ENCODE results near the gene CMTM2.
"Not testable (repeated sequence)": the region's sequence is repeated elsewhere in the genome, so short reads cannot be mapped to it uniquely, and the experiment has no call there.

Gene CMTM2

DNA sequence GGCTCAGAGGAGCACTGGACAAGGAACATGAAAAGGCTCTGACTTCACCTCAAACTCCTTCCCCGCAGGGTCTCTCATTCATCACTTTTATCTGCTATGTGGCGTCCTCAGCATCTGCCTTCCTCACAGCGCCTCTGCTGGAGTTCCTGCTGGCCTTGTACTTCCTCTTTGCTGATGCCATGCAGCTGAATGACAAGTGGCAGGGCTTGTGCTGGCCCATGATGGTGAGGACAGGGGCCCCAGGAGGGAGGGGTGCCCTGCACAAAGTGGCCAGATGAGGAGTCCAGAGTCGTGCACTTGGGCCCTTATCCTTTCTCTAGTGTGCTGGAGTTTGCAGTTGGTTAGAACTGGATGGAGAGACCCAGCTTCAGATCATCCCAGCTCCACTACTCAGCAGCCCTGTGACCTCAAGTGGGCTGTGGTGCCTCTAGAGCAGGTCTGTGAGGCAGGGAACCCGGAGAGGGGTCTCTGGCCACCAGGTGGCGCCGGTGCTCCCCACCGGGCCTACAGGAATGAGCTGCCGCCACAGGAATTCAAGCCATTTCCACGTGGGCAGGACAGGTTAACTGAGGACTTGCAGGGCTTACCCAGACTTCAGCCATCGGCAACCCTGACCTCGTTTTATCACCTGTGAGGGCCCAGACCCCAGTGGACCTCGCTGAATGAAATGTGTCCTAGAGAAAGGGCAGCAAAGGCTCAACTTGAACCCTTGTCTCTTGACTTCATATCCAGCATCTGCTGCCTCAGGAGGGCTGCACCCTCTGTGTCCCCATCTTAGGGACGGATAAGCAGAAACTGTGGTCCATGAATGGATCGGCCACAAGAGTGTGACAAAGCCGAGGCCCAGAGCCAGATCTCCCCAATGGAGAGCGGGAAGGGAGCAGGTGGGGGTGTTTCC lies 29.2 kb downstream of the CMTM2 start:
- DNase-seq (ENCODE audit: low spot score): peak; percentile 87

DNA sequence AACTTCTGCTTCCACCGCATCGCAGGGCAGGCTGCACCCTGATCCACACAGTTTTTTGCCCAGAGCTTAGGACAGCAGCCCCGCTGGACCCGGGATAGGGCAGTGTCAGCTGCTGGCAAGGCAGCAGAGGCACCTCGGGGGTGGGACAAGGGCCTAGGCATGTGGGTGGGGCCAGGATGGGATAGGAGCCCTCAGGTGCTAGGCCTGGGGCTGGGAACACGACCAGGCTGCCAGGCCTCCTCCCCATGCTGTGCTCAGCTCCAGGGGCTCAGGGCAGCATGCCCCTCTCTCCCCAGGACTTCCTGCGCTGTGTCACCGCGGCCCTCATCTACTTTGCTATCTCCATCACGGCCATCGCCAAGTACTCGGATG lies 29.9 kb downstream of the CMTM2 start:
- no peak for DNase-seq (ENCODE audit: low spot score)

DNA sequence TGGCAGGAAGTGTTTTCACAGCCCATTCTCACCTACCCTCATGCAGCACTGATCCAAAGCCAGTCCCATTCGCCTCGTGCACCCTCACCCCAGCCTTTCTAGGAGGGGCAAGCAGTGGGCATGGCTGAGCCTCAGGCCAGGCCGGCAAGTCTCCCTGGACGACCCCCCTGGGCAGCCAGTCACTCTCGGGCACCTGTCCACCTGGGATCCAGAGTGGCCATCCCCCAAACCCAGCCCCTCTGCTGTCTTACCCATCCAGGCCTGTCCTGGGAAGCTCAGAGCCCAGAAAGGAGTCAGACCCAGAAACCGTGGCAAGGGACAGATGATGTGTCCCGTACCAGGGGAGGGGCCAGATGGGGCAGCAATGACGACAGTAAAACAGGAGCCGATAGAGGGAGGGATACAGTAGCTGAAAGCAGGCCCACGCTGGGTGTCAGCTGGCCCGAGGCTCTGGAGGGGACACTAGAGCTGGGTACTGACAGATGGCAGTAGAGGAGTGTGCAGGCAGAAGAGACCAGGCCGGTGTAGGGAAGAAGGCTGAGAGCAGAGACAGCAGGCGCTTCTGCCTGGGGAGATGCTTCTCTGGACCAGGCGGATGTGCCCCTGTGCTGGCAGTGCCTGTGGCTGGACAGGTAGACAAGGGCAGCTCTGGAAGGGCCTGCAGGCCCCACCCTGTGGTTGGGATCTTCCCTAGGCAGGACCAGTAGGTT lies 31.0 kb downstream of the CMTM2 start:
- DNase-seq (ENCODE audit: low spot score): no peak

DNA sequence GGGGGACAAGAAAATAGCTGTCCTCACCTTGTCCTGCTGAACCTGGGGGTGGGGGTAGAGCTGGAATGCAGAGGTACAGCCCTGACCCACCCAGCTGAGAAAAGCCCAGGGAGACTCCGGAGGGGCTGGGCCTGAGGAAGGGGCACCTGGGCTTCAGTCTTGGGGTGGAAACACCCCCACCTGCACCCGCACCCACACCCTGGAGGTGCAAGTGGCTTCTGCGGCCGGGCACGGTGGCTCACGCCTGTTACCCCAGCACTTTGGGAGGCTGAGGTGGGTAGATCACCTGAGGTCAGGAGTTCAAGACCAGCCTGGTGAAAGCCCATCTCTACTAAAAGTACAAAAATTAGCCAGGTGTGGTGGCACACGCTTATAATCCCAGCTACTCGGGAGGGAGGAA lies 32.6 kb downstream of the CMTM2 start:
- not testable (repeated sequence) for DNase-seq (ENCODE audit: low spot score)

DNA sequence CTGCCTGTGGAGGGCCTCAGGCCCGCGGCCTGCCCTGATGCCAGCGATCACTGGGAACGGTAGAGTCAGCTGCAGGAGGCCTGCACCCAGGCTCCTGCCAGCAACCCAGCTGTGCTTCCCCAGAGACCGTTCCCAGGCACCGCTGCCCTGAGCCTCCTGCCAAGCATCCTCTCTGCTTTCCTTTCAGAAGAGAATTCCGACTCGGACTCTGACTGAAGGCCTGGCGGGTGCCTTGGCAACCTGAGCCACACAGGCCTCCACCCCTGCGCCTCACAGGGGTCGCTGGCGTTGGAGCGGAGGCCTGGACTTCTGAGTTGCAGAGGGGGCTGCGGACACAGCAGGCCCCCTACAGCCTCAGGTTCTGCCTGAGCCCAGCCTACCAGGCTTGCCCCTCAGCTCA lies 33.2 kb downstream of the CMTM2 start:
- no peak for DNase-seq (ENCODE audit: low spot score)

DNA sequence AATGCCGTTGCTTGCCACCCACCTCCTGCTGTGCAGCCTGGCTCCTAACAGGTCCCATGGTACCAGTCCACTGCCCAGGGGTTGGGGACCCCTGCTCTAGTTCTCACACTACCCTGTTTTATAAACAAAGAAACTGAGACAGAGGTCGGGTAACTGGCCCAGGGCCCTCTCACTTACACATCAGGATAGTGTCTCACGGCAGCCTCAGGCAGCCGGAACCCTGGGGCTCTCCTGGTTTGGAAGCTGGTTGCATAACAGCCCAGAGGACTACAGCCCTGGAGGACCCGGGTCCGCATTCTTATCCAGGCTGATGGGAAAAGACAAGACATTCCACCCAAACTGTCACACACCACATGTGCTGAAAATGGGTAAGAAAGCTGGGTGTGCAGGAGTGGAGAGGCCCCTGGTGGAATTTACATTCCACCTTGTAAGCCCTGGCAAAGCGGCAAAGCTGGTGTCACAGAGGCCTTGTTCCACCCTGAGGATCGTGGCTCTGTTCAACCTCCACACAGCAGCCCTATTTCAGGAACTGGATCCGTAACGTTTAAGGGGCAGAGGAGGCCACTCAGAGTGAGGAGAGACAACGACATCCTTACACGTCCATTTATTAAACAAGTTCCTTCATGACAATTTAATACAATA lies 35.0 kb downstream of the CMTM2 start:
- no peak for DNase-seq (ENCODE audit: low spot score)

DNA sequence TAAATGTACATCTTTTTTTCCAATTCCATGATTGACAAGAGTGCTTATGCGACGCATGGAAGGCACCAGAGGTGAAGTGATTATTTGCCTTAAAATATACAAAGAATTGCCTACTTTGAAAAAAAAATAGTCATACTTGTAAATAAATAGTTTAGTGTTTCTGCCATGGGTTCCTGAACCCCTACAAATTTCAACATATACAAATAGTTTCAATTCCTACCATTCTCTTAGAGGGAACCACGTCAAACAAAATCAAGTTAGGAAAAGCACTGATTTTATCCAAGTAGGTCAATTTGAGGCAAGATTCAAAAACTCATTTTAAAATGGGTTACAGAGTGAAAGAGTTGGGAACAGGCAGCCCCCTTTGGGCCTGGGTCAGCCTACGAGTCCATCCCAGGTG lies 36.9 kb downstream of the CMTM2 start:
- no peak for DNase-seq (ENCODE audit: low spot score)

DNA sequence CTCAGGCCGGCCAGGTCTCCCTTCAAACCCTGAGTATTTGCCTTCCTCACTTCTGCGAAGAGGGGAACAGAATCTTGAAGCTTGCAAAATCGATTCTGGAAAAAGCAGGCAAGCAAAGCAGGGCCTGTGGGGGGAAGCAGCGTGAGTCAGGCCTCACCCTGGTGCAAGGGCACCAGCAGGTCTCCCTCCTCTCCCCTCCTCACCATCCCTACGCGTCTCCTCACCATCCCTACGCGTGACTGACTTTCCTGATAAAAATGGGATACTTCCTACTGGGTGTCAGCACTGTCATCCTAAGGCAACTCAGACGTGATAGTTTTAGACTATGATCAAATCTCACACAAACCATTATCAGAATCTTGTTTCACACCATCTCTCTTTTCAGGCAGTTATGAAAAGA lies 37.3 kb downstream of the CMTM2 start:
- DNase-seq (ENCODE audit: low spot score): no peak

DNA sequence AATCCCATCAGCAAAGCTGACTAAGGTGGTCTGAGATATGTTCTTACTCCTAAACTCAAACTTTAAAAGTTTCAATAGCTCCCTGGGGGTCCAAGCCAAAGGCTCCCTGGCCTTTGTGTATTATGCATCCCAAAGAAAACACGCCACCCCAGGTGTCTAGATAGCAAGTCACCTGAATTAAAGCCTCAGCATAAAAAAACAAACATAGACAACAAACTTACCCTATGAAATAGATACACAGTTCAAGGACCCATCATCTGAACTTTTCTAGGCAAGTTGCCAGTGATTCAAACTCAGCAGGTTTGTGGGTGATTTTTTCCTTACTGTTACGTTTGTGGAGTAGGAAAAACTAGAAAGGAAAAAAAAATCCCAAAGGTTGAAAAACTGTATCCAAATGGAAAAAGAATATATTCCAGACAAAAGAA lies 37.8 kb downstream of the CMTM2 start:
- no peak for DNase-seq (ENCODE audit: low spot score)

DNA sequence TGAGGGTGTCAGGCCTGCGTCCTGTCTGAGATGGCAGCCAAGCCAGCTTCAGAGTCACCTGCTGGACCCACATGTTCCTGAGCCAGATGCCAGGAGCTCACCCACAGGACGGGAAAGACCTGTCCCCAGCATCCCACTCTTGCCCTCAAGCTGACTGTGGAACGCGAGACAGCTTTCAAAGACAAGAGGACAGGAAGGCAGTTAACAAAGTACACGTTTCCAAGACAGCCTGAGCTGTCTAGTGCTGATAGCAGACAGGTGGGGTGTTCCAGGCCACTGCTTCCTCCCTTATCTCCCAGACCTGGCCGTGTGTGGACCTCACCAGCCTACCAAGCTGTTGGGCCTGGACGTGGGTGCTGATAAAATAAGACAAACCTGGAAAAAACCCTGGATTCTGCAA lies 38.5 kb downstream of the CMTM2 start:
- DNase-seq (ENCODE audit: low spot score): no peak

DNA sequence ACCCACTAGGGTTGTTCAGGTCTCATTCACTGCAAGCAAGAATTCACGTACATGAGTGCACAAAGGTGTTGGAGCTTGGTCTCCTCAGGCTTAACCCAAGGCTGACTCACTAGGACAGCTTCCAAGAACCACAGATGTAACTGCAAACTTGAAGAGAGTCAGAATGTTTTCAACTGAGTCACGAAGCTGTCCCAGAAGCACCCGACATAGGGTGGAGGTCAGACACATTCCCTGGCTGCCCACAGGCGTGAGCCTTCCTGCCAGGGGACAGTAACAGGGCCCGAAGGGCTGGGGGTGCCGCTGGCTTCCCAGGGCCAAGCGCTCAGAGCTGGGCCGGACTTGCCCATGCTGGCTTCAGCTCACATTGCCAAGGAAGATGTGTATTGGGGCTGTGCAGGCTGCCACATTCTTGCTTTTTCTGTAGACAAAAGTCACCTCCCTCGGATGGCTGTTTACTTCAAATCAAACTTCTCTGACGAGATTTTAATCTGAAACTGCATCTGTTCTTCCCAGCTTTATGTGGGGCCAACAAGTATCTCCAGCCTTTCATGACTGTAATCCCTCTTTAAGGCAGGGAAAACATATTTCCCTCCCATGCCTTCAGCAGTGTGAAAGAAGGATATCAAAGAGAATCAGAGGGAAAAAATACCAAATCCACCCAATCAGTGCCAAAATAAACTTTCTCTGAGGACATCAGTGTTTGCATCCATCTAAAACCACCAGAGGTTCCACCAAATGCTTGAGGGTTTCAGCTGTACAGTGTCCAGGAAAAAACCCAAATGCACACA lies 39.5 kb downstream of the CMTM2 start:
- DNase-seq (ENCODE audit: low spot score): peak; percentile 54

DNA sequence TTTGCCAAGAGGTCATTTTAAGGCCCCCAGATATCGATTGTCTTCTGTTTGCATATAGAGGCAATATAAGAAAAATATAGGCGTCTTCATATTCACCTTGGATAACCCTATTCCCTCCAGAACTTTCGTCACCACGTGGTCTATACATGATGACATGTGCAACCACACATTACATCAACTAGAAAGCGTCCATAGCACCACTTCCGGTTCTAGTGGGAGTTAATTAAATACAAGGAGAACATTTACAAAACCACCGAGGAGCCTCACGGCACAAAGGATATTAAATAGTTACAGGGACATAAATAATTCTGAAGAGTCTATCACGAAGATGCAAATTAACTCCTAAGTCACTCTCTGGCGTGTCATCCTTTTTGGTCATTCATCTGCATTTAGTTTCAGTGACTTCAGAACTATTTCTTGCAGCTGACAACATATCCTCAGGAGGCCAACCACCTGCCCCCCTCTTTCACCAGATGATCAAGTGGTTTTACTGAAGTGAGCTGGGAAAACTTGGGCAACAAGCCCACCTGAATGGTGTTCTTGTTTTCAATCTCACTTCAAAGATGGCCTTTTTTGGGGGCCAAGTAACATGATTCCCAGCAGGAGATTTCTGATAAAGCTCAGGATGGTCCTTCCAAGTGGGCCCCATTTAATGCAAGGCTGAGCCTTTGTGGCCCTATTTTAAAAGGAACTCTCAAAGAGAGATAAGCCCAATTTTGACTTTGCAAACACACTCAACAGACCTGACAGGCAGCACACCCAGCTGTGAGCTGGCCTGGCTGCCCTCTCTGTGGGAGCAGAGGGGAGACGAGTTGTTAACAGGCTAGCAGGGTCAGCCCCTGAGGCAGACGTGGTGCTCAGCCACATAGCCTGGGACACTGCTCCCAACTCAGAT lies 40.5 kb downstream of the CMTM2 start:
- no peak for DNase-seq (ENCODE audit: low spot score)

DNA sequence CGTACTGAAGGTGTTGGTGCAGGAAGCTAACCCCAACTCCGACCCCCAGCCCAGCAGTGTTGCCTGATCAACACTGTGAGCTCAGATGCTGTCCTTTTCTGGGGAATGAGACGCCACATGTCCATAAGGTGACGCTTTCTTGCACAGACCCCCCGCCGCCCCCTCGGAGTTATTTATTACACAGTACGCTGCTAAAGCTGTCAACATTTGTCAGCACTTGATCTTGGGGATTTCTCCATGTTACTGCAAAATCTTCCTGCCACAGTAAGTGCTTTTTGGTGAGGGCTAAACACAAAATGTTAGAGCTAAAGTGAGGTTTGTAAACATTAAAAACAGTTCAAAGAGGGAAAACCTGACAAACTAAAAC lies 41.1 kb downstream of the CMTM2 start:
- no peak for DNase-seq (ENCODE audit: low spot score)

DNA sequence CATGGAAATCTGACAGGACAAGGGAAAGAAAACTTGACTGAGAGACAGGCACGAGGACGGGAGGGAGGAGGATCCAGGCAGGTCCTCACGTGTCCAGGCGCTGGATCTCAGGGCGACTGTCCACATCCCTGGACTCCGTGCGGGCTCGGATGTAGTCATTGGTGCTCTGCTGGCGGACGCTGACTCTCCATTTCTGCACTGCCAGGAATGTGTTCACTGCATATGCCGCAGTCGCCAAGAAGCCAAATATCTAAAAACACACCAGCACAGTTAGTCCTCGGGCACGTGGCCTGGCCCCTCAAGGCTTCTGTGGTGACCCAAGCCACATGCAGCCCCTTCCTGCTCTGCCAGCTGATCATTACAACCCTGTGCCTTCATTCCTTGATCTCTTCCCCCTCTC lies 42.7 kb downstream of the CMTM2 start:
- DNase-seq (ENCODE audit: low spot score): no peak

DNA sequence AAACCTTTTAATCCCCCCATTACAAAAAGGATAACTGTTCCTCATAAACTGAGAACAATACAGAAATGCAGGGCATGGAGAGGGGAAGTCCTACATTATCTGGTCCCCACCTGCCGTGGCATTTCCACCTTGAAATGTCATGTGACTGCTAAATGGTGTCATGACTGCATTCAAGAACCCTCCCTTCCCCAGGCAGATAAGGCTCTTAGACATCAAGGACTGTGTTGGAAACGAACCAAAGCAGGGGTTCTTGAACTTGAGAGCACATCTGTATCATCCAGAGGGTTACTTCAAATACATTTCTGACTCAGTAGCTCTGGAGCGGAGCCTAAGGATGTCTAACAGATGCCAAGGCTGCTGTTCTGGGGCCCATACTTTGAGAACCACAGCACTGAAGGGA lies 43.6 kb downstream of the CMTM2 start:
- DNase-seq (ENCODE audit: low spot score): no peak

DNA sequence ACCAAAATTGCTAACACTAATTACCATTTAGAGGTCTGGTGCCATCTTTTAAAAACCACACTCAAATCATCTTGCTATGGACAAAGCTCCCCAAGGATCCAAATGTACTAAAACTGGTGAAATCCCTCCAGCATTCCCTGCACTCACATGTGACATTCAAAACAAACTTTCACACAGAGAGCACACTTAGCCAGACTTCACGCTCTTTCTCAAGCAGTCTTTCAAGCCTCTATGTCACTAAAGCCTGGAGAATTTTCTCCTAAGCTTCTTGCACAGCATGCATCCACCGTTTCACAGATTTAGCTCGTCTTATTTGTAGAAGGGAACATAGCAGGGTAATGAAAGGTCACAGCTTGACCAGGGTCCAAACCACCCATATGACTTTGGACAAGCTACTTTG lies 44.5 kb downstream of the CMTM2 start:
- DNase-seq (ENCODE audit: low spot score): no peak

DNA sequence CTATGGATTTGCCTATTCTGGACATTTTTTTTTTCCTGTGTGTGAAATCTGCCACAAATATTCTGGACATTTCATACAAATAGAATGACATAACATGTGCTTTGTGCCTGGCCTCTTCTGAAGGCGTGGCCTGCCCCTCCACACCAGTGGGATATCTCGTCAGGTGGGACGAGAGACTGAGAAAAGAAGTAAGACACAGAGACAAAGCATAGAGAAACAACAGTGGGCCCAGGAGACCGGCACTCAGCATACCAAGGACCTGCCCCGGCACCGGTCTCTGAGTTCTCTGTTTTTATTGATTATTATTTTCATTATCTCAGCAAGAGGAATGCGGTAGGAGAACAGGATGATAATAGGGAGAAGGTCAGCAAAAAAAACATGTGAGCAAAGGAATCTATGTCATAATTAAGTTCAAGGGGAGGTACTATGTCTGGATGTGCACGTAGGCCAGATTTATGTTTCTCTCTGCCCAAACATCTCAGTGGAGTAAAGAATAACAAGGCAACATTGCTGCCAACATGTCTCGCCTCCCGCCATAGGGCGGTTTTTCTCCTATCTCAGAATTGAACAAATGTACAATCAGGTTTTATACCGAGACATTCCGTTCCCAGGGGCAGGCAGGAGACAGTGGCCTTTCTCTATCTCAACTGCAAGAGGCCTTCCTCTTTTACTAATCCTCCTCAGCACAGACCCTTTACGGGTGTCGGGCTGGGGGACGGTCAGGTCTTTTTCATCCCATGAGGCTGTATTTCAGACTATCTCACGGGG lies 48.5 kb downstream of the CMTM2 start:
- not testable (repeated sequence) for DNase-seq (ENCODE audit: low spot score)

DNA sequence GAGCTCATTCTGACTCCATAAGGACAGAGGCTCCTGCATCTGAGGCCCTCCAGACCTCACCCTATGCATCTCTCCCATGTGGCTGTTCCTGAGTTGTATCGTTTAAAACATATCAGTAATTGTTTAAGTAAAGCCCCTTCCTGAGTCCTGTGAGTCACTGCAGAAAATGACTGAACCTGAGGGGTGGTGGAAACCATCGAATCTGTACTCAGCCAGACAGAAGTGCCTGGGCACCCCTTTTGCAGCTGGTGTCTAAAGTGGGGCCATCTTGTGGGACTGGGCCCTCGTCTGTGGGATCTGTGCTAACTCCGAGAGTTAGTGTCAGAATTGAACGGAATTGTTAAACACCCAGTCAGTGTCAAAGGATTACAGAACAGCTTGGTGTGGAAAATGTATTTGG lies 50.6 kb downstream of the CMTM2 start:
- no peak for DNase-seq (ENCODE audit: low spot score)

DNA sequence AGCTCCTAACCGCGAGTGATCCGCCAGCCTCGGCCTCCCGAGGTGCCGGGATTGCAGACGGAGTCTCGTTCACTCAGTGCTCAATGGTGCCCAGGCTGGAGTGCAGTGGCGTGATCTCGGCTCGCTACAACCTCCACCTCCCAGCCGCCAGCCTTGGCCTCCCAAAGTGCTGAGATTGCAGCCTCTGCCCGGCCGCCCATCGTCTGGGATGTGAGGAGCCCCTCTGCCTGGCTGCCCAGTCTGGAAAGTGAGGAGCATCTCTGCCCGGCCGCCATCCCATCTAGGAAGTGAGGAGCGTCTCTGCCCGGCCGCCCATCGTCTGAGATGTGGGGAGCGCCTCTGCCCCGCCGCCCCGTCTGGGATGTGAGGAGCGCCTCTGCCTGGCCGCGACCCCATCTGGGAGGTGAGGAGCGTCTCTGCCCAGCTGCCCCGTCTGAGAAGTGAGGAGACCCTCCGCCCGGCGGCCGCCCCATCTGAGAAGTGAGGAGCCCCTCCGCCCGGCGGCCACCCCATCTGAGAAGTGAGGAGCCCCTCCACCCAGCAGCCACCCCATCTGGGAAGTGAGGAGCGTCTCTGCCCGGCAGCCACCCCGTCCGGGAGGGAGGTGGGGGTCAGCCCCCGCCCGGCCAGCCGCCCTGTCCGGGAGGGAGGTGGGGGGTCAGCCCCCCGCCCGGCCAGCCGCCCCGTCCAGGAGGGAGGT lies 51.4 kb downstream of the CMTM2 start:
- DNase-seq (ENCODE audit: low spot score): not testable (repeated sequence)

DNA sequence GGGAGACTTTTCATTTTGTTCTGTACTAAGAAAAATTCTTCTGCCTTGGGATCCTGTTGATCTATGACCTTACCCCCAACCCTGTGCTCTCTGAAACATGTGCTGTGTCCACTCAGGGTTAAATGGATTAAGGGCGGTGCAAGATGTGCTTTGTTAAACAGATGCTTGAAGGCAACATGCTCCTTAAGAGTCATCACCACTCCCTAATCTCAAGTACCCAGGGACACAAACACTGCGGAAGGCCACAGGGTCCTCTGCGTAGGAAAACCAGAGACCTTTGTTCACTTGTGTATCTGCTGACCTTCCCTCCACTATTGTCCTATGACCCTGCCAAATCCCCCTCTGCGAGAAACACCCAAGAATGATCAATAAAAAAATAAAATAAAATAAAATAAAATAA lies 52.3 kb downstream of the CMTM2 start:
- DNase-seq (ENCODE audit: low spot score): not testable (repeated sequence)
